Measurements from ENCODE around the gene COL6A1.

The COL6A1 gene

DNA sequence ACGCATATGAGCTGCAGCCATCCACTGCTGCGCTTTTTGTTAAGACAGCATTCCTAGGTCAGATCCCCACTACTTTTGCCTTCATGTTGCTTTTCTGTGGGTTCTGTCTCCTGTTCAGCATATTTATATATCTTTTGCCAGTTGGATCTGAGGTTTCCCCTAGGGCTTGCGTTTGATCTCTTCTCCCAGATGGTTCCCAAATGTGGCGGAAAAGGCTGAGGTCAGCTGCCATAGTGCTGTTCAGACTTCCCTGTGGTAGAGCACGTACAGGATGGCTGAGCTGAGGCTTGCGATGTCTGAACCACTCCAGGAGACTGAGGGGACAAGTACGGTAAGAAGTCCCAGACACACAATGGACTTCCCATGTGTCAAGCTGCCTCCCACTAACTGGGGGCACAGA lies 39.8 kb downstream of the COL6A1 start:
- Histone ChIP-seq H3K27ac (no peak overlapping the region), H3K9me3 (no peaks in the 10 kb centered on the region), H3K4me1 (no peaks in the 10 kb centered on the region), H3K36me3 (no peaks in the 10 kb centered on the region), H3K4me3 (no peak overlapping the region), H3K27me3 (no peaks in the 10 kb centered on the region)
- DNase-seq, result no peak
- TF ChIP-seq, protein P1, sequence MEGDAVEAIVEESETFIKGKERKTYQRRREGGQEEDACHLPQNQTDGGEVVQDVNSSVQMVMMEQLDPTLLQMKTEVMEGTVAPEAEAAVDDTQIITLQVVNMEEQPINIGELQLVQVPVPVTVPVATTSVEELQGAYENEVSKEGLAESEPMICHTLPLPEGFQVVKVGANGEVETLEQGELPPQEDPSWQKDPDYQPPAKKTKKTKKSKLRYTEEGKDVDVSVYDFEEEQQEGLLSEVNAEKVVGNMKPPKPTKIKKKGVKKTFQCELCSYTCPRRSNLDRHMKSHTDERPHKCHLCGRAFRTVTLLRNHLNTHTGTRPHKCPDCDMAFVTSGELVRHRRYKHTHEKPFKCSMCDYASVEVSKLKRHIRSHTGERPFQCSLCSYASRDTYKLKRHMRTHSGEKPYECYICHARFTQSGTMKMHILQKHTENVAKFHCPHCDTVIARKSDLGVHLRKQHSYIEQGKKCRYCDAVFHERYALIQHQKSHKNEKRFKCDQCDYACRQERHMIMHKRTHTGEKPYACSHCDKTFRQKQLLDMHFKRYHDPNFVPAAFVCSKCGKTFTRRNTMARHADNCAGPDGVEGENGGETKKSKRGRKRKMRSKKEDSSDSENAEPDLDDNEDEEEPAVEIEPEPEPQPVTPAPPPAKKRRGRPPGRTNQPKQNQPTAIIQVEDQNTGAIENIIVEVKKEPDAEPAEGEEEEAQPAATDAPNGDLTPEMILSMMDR (IDR thresholded peaks at IDR 0.05), result no peak
- intact Hi-C loops (cut with DNase I; ENCODE audit: low total_unique reads), result no loop called here

- intact Hi-C loops (cut with DNase I; ENCODE audit: low total_unique reads), result no loop called here
- Histone ChIP-seq H3K4me1 (no peaks in the 10 kb centered on the region), H3K27ac (no peak overlapping the region), H3K9me3 (no peaks in the 10 kb centered on the region), H3K27me3 (no peaks in the 10 kb centered on the region), H3K36me3 (no peaks in the 10 kb centered on the region), H3K4me3 (no peak overlapping the region)
- TF ChIP-seq, protein P1 (IDR thresholded peaks at IDR 0.05), result no peak
- DNase-seq, result no peak
These were observed 40.5 kb downstream of the COL6A1 start for GRCh38 chr21:46021978-46022544.

GRCh38 chr21:46022551-46023525 lies 41.3 kb downstream of the COL6A1 start:
- Histone ChIP-seq H3K36me3 (no peaks in the 10 kb centered on the region), H3K4me1 (peaks cover 0 to 7% (median 2%) of the 10 kb centered on the region in 4 donors), H3K27ac (no peak overlapping the region), H3K4me3 (no peak overlapping the region), H3K9me3 (no peaks in the 10 kb centered on the region), H3K27me3 (no peaks in the 10 kb centered on the region)
- TF ChIP-seq, protein P1 (IDR thresholded peaks at IDR 0.05), result no peak
- no peak for DNase-seq
- intact Hi-C loops (cut with DNase I; ENCODE audit: low total_unique reads), result no loop called here

DNA sequence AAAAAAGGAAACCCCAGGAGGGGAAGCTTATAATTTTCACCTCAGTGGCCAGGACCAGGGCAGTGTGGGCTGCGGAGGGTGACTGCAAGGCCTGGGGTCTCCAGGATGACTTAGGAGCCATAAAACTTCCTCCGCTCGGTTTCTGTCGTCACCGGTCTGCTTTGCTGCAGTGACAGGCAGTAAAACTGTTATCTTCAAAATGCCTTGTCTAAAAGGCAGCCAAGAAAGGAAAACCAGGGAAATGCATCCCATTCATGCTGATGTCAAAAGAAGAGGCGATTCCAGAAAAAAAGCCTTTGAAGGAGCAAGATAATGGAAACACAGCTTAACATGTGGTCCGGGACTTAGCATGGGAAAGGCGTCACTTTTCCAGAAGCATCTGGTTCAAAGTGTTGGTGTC lies 42.0 kb downstream of the COL6A1 start:
- TF ChIP-seq, protein P1 (IDR thresholded peaks at IDR 0.05), result no peak
- intact Hi-C loops (cut with DNase I; ENCODE audit: low total_unique reads), result no loop called here
- H3K27me3 ChIP-seq, result no peaks in the 10 kb centered on the region
- H3K9me3 ChIP-seq, result no peaks in the 10 kb centered on the region
- no peak overlapping the region for H3K27ac ChIP-seq
- no peak overlapping the region for H3K4me3 ChIP-seq
- no peak for DNase-seq
- H3K36me3 ChIP-seq, result no peaks in the 10 kb centered on the region
- peaks cover 0 to 14% (median 8%) of the 10 kb centered on the region in 4 donors for H3K4me1 ChIP-seq

GRCh38 chr21:46024141-46024540 lies 42.6 kb downstream of the COL6A1 start:
- H3K4me3 ChIP-seq, result no peak overlapping the region
- no peaks in the 10 kb centered on the region for H3K27me3 ChIP-seq
- TF ChIP-seq, protein P1 (IDR thresholded peaks at IDR 0.05), result no peak
- no peaks in the 10 kb centered on the region for H3K36me3 ChIP-seq
- peaks cover 0 to under 1% (median 0%) of the 10 kb centered on the region in 3 donors for H3K9me3 ChIP-seq
- no peak for DNase-seq
- intact Hi-C loops (cut with DNase I; ENCODE audit: low total_unique reads), result no loop called here
- H3K27ac ChIP-seq, result no peak overlapping the region
- H3K4me1 ChIP-seq, result peaks cover 0 to 18% (median 10%) of the 10 kb centered on the region in 4 donors

All from tibial artery (tissue), 4 donors.